Measurements from ENCODE around the gene MAPT. TPM values are rescaled to one million over a fixed set of nuclear protein-coding genes. Genes with fewer than 3 reads are reported as not detected.

Gene MAPT
- polyA plus RNA-seq, 1 experiment = 0.16 TPM

- H3K4me3 ChIP-seq (ENCODE audit: low read depth, low read length) = no peak overlapping the region
- H3K27me3 ChIP-seq (ENCODE audit: control insufficient read depth, insufficient read depth, low read length) = no peaks in the 10 kb centered on the region
- ChIA-PET CTCF (no interaction called here), POLR2A (no interaction called here)
- no peak for TF ChIP-seq CTCF (IDR thresholded peaks at IDR 0.05; ENCODE audit: insufficient read depth, low read depth, low read length)
- DNase-seq (ENCODE audit: low read depth) = no peak
- H3K36me3 ChIP-seq (ENCODE audit: control insufficient read depth, insufficient read depth, low read length) = peaks cover 7% of the 10 kb centered on the region
These were observed 130.7 kb downstream of the MAPT start for GRCh38 chr17:46025060-46025459.

GRCh38 chr17:46025510-46026165, 131.3 kb downstream of the MAPT start:
- H3K4me3 ChIP-seq (ENCODE audit: low read depth, low read length) = no peak overlapping the region
- H3K27me3 ChIP-seq (ENCODE audit: control insufficient read depth, insufficient read depth, low read length) = no peaks in the 10 kb centered on the region
- no peak for TF ChIP-seq CTCF (IDR thresholded peaks at IDR 0.05; ENCODE audit: insufficient read depth, low read depth, low read length)
- ChIA-PET POLR2A (no interaction called here), CTCF (no interaction called here)
- peaks cover 12% of the 10 kb centered on the region for H3K36me3 ChIP-seq (ENCODE audit: control insufficient read depth, insufficient read depth, low read length)
- no peak for DNase-seq (ENCODE audit: low read depth)

GRCh38 chr17:46026166-46027047, 132.1 kb downstream of the MAPT start:
- ChIA-PET POLR2A (no interaction called here), CTCF (interaction anchor here (1.0 kb wide), 1 partner anchor 18 kb away, joined by 4 read pairs; no protein-coding TSS in a partner anchor)
- Histone ChIP-seq H3K27me3 (ENCODE audit: control insufficient read depth, insufficient read depth, low read length) (no peaks in the 10 kb centered on the region), H3K36me3 (ENCODE audit: control insufficient read depth, insufficient read depth, low read length) (peaks cover 16% of the 10 kb centered on the region), H3K4me3 (ENCODE audit: low read depth, low read length) (no peak overlapping the region)
- no peak for DNase-seq (ENCODE audit: low read depth)
- no peak for TF ChIP-seq CTCF (IDR thresholded peaks at IDR 0.05; ENCODE audit: insufficient read depth, low read depth, low read length)

GRCh38 chr17:46027048-46027975, 133.0 kb downstream of the MAPT start:
- TF ChIP-seq CTCF (IDR thresholded peaks at IDR 0.05; ENCODE audit: insufficient read depth, low read depth, low read length) = no peak
- Histone ChIP-seq H3K4me3 (ENCODE audit: low read depth, low read length) (no peak overlapping the region), H3K36me3 (ENCODE audit: control insufficient read depth, insufficient read depth, low read length) (peaks cover 23% of the 10 kb centered on the region), H3K27me3 (ENCODE audit: control insufficient read depth, insufficient read depth, low read length) (no peaks in the 10 kb centered on the region)
- ChIA-PET POLR2A (no interaction called here), CTCF (interaction anchor here (1.0 to 2.0 kb wide), 2 partner anchors 11 to 17 kb away, joined by 4 to 5 read pairs; no protein-coding TSS in a partner anchor)
- no peak for DNase-seq (ENCODE audit: low read depth)
